OCI-LY7 (cell line): ENCODE results near the gene VWA8.

ENCODE experiments used
- EZH2phosphoT487 ChIP-seq: fragments of 200-600 bp; sonication (generic); IDR thresholded peaks from 2 replicates; pipeline ENCODE4 v1.6.1; 2018; ENCODE audit warnings: low read depth, borderline replicate concordance, mild to moderate bottlenecking, mixed run types, antibody characterized with exemption, low read length, moderate library complexity, mixed read lengths
- TF ChIP-seq, protein P1 (sequence below): fragments of 200-600 bp; sonication (generic); conservative IDR thresholded peaks from 2 replicates; pipeline ENCODE4 v1.5.1; 2014; ENCODE audit warnings: mild to moderate bottlenecking, antibody characterized with exemption, low read length, moderate library complexity, mixed read lengths

DNA sequence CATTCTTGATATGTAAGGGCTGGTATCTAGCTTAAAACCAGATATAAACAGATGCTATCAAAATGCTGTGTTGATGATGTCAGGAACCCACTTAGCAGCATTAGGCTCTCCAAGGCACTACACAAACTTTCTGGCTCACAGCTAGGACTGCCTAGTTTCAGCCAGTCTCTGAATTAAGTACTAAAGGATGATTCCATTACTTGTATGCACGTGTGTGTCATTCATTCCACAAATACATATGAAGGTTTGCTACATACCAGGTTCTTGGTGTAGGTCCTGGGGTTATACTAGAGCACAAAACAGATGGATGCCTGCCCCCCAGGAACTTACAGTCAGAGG lies 352.1 kb downstream of the VWA8 start:
- TF ChIP-seq, protein P1, sequence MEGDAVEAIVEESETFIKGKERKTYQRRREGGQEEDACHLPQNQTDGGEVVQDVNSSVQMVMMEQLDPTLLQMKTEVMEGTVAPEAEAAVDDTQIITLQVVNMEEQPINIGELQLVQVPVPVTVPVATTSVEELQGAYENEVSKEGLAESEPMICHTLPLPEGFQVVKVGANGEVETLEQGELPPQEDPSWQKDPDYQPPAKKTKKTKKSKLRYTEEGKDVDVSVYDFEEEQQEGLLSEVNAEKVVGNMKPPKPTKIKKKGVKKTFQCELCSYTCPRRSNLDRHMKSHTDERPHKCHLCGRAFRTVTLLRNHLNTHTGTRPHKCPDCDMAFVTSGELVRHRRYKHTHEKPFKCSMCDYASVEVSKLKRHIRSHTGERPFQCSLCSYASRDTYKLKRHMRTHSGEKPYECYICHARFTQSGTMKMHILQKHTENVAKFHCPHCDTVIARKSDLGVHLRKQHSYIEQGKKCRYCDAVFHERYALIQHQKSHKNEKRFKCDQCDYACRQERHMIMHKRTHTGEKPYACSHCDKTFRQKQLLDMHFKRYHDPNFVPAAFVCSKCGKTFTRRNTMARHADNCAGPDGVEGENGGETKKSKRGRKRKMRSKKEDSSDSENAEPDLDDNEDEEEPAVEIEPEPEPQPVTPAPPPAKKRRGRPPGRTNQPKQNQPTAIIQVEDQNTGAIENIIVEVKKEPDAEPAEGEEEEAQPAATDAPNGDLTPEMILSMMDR = no peak
- TF ChIP-seq EZH2phosphoT487 = no peak
